ENCODE results near the gene CCDC60.

Gene CCDC60

DNA sequence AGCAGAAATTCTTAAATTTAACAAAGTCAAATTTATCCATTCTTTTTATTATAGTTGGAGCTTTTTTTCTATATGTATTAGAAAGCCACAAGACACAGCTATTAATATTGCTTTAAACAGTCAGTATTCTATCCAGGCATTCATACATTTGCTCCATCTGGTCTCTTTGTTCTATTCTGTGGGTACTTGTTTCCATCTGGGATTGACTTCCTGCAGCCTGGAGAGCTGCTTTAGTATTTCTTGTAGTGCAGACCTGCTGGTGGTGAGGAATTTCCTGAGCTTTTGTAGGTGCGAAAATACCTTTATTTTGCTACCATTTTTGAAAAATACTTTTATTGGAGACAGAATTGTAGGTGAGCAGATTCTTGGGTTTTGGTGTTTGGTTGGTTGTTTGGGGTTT lies 29.0 kb downstream of the CCDC60 start:
- Mint-ChIP-seq H3K9me3 (peaks cover 3% of the 10 kb centered on the region), H3K36me3 (no peaks in the 10 kb centered on the region), H3K4me1 (no peaks in the 10 kb centered on the region), H3K4me3 (no peak overlapping the region), H3K27me3 (peaks cover 11% of the 10 kb centered on the region), H3K27ac (no peak overlapping the region)
- DNase-seq (ENCODE audit: low spot score in 2 of 2) (no peak), ATAC-seq (ENCODE audit: low read depth) (no peak)

DNA sequence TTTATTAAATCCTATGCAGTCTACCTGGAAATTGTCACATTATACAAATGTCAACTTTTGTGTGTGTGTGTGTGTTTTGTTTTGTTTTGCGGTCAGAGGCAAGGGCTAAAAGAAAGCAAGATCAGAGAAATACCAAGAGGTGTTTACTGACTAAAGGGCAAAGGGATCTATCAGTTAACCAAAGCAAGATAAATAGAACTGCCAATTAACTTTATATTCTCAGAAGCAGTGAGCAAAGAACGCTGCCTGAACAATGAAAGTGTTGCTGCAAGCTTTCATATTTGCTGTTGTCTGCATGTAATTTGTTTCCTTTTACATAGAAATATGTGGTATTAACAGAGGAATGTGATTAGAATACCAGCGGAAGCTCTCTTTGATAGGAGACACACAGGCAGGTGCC lies 30.9 kb downstream of the CCDC60 start:
- Mint-ChIP-seq H3K4me3 (no peak overlapping the region), H3K27ac (no peak overlapping the region), H3K27me3 (peaks cover 11% of the 10 kb centered on the region), H3K4me1 (no peaks in the 10 kb centered on the region), H3K9me3 (peaks cover 2% of the 10 kb centered on the region), H3K36me3 (no peaks in the 10 kb centered on the region)
- ATAC-seq (ENCODE audit: low read depth) (no peak), DNase-seq (ENCODE audit: low spot score in 2 of 2) (no peak)

DNA sequence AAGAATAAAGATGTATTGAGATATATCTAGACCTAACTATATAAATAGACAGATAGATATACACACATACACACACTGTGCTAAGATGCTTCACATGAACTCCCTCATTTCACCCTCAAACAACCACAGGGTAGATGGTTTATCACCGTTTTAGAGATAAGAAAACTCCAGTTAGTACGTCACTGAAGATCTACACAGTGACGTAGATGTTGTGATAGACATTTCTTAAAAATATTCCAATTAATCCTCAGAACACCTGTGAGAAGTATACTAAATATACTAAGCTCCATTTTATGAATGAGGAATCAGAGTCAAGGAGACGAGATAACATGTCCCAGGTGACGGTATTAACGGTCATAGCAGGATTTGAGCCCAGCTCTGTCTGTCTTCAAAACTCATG lies 31.5 kb downstream of the CCDC60 start:
- no peak for ATAC-seq (ENCODE audit: low read depth)
- peaks cover 11% of the 10 kb centered on the region for H3K27me3 Mint-ChIP-seq
- H3K36me3 Mint-ChIP-seq = no peaks in the 10 kb centered on the region
- H3K9me3 Mint-ChIP-seq = peaks cover 2% of the 10 kb centered on the region
- no peak overlapping the region for H3K4me3 Mint-ChIP-seq
- DNase-seq (ENCODE audit: low spot score in 2 of 2) = no peak
- no peak overlapping the region for H3K27ac Mint-ChIP-seq
- no peaks in the 10 kb centered on the region for H3K4me1 Mint-ChIP-seq

DNA sequence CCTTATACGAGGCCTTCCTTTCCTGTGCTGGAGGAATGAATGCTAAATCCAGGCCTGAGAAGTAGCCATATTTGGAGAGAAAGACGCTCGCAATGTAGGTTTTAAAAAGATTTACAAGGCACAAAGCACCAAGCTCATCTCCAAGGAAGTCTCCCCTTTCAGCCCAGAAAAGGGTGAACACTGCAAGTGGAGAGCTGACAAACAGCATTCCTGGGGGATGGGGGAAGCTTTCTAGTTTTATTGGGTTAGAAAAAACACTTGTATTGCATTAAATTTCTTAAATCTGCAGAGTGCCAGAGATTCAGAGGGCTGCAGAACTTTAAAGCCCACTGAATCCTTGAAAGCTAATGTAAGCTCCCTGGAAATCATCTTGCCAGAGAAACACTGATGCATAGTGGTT lies 34.6 kb downstream of the CCDC60 start:
- Mint-ChIP-seq H3K36me3 (no peaks in the 10 kb centered on the region), H3K4me3 (no peak overlapping the region), H3K4me1 (no peaks in the 10 kb centered on the region), H3K27me3 (peaks cover 9% of the 10 kb centered on the region), H3K27ac (no peak overlapping the region), H3K9me3 (no peaks in the 10 kb centered on the region)
- ATAC-seq (ENCODE audit: low read depth) (no peak), DNase-seq (ENCODE audit: low spot score in 2 of 2) (no peak)

DNA sequence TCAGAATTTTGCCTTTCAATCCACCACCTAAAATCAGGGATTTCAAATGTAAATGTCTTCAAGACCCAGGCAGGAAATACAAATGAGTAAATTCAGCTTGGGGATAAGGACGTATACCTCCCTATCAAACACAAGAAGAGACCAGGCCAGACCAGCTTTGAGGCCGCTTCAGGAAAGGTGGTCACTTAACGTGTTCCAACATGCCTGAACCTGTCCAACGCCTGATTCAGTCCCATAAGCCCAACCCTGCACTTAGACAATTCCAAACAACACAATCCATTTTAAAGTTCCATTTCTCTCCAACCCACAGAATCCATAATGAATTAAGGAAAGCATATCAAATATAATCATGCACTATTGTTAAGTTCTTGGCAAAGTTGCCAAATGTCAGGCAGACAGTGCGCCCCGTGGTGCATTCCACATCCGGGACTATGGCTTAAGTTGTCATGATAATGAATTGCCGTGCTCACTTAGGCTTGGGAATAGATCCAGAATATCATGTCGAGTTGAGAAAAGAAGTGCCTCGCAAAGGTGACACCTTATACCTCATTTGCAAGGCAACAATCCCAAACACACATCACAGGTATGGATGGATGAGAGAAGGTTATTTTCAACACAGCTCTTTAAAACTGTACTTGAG lies 35.5 kb downstream of the CCDC60 start:
- Mint-ChIP-seq H3K36me3 (no peaks in the 10 kb centered on the region), H3K9me3 (no peaks in the 10 kb centered on the region), H3K4me1 (no peaks in the 10 kb centered on the region), H3K4me3 (no peak overlapping the region), H3K27ac (no peak overlapping the region), H3K27me3 (peaks cover 7% of the 10 kb centered on the region)
- DNase-seq (ENCODE audit: low spot score in 2 of 2) (no peak), ATAC-seq (ENCODE audit: low read depth) (no peak)

DNA sequence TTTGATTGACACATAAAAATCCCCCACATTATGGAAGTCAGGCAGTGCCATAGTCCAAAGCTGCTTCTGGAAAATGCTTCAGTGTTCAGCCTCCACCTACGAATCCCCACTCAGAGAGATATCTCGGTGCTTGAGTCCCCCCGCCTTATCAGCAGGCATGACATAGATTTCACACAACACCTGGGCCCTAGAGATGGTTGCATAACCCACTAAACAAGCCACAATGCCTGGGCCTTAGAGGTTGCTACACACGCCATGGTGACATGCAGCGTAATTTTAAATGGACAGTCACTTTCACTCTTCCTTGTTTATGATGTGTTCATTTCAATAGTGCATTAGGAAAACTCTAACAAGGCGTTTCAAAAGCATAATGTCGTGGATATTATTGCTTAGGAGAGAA lies 38.0 kb downstream of the CCDC60 start:
- Mint-ChIP-seq H3K4me1 (peaks cover 5% of the 10 kb centered on the region), H3K36me3 (no peaks in the 10 kb centered on the region), H3K4me3 (no peak overlapping the region), H3K9me3 (no peaks in the 10 kb centered on the region), H3K27ac (no peak overlapping the region), H3K27me3 (peaks cover 6% of the 10 kb centered on the region)
- ATAC-seq (ENCODE audit: low read depth) = no peak
- no peak for DNase-seq (ENCODE audit: low spot score in 2 of 2)

DNA sequence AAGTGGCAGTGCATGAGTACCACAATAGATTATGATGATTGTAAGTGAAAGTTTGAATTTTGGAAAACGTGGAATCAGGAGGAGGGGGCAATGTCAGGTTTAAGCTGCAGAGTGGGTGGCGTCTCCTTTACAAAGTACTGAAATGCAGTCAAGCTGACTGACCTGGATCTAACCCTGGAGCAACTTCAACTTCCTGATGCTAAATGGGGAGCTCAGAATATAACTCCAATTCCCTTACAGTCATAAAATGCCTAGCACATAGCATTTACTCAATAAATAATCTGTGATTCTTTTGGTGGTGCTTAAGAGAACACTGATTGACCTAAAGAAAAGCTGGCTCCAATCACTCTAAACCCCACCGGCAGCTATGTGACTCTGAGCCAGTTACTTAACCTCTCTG lies 38.5 kb downstream of the CCDC60 start:
- H3K4me1 Mint-ChIP-seq = peaks cover 5% of the 10 kb centered on the region
- ATAC-seq (ENCODE audit: low read depth) (no peak), DNase-seq (ENCODE audit: low spot score in 2 of 2) (no peak)
- H3K4me3 Mint-ChIP-seq = no peak overlapping the region
- no peak overlapping the region for H3K27ac Mint-ChIP-seq
- peaks cover 3% of the 10 kb centered on the region for H3K27me3 Mint-ChIP-seq
- H3K36me3 Mint-ChIP-seq = no peaks in the 10 kb centered on the region
- H3K9me3 Mint-ChIP-seq = no peaks in the 10 kb centered on the region

GRCh38 chr12:119373666-119374065 lies 39.1 kb downstream of the CCDC60 start:
- no peaks in the 10 kb centered on the region for H3K9me3 Mint-ChIP-seq

DNA sequence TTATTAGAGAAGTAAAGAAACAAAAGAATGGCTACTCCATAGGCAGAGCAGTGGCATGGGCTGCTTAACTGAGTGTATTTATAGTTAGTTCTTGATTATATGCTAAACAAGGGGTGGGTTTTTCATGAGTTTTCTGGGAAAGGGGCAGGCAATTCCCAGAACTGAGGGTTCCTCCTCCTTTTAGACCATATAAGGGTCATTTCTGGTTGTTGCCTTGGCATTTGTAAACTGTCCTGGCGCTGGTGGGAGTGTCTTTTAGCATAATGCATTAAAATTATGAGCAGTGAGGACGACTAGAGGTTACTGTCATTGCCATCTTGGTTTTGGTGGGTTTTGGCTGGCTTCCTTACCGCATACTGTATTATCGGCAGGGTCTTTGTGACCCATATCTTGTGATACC lies 40.1 kb downstream of the CCDC60 start:
- Mint-ChIP-seq H3K27ac (no peak overlapping the region), H3K27me3 (peaks cover 1% of the 10 kb centered on the region), H3K36me3 (no peaks in the 10 kb centered on the region), H3K4me1 (peaks cover 5% of the 10 kb centered on the region), H3K9me3 (no peaks in the 10 kb centered on the region), H3K4me3 (no peak overlapping the region)
- no peak for ATAC-seq (ENCODE audit: low read depth)
- DNase-seq (ENCODE audit: low spot score in 2 of 2) = no peak

More at GRCh38 chr12:119373666-119374065, 39.1 kb downstream of the CCDC60 start:
- no peak overlapping the region for H3K27ac Mint-ChIP-seq
- H3K4me1 Mint-ChIP-seq = peaks cover 5% of the 10 kb centered on the region
- DNase-seq (ENCODE audit: low spot score in 2 of 2) (no peak), ATAC-seq (ENCODE audit: low read depth) (no peak)
- H3K36me3 Mint-ChIP-seq = no peaks in the 10 kb centered on the region
- H3K4me3 Mint-ChIP-seq = no peak overlapping the region
- H3K27me3 Mint-ChIP-seq = peaks cover 1% of the 10 kb centered on the region

- no peak overlapping the region for H3K4me3 Mint-ChIP-seq
- H3K4me1 Mint-ChIP-seq = peaks cover 5% of the 10 kb centered on the region
- no peaks in the 10 kb centered on the region for H3K9me3 Mint-ChIP-seq
- no peaks in the 10 kb centered on the region for H3K36me3 Mint-ChIP-seq
- H3K27ac Mint-ChIP-seq = no peak overlapping the region
- DNase-seq (ENCODE audit: low spot score in 2 of 2) = no peak
- H3K27me3 Mint-ChIP-seq = peaks cover 1% of the 10 kb centered on the region
- ATAC-seq (ENCODE audit: low read depth) = no peak
These were observed 40.8 kb downstream of the CCDC60 start for GRCh38 chr12:119375075-119375882.

DNA sequence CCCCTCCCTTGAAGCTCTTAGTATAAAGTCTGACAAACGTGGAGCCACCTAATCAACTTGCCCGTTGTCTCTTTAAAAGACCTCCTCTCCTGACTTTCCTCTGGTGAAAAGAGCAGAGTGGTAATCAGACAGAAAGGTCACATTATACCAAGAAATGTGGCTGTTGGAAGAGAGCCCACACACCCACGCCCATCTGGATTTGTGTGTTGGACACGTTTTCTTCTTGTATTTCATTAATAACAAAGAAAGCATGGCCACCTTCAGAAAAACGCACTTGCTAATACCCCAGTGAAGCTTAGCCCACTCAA lies 41.3 kb downstream of the CCDC60 start:
- peaks cover 5% of the 10 kb centered on the region for H3K4me1 Mint-ChIP-seq
- ATAC-seq (ENCODE audit: low read depth) (no peak), DNase-seq (ENCODE audit: low spot score in 2 of 2) (no peak)
- no peaks in the 10 kb centered on the region for H3K36me3 Mint-ChIP-seq
- no peaks in the 10 kb centered on the region for H3K9me3 Mint-ChIP-seq
- H3K27ac Mint-ChIP-seq = no peak overlapping the region
- H3K27me3 Mint-ChIP-seq = peaks cover 1% of the 10 kb centered on the region
- H3K4me3 Mint-ChIP-seq = no peak overlapping the region

GRCh38 chr12:119378903-119379302 lies 44.4 kb downstream of the CCDC60 start:
- no peak for ATAC-seq (ENCODE audit: low read depth)
- Mint-ChIP-seq H3K27ac (no peak overlapping the region), H3K4me3 (no peak overlapping the region), H3K4me1 (peaks cover 5% of the 10 kb centered on the region), H3K36me3 (no peaks in the 10 kb centered on the region), H3K9me3 (no peaks in the 10 kb centered on the region), H3K27me3 (peaks cover 3% of the 10 kb centered on the region)
- no peak for DNase-seq (ENCODE audit: low spot score in 2 of 2)

DNA sequence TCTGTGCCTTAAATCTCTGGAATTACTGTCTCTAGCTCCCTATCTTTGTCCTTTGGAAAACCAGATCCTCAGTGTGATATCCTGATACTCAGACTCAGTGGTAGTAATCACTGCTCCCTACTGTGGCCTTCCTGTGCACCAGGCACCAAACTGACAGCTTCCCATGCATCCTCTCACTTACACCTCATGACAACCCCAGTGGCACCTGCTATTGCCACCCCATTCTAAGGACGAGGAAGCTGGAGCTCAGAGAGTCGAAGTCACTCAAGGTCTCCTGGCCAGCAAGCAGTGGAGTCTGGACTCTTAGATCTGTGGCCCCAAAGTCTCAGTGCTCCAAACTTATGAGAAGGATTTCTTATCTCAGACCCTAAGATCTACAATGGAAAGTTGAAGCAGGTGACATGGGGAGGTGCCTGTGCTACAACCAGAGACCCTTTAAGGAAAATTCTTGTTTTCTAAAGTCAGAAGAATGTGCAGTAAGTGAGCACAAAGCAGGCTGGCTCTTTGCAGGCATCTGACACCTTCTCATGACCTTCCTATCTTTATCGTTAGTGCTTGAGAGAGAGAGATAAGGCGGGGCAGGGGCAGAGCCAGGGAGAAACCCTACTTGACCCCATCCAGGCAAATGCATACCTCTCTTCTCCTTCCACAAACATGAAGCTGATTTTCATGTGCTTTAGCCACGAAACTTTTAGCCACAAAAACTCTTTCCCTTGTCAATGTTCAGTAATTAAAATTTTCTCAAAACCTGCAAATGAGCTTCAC lies 47.1 kb downstream of the CCDC60 start:
- Mint-ChIP-seq H3K4me1 (no peaks in the 10 kb centered on the region), H3K36me3 (no peaks in the 10 kb centered on the region), H3K27me3 (peaks cover 2% of the 10 kb centered on the region), H3K9me3 (peaks cover 2% of the 10 kb centered on the region), H3K27ac (no peak overlapping the region), H3K4me3 (no peak overlapping the region)
- no peak for DNase-seq (ENCODE audit: low spot score in 2 of 2)
- no peak for ATAC-seq (ENCODE audit: low read depth)

GRCh38 chr12:119383206-119383605 lies 48.7 kb downstream of the CCDC60 start:
- ATAC-seq (ENCODE audit: low read depth) = no peak
- H3K27ac Mint-ChIP-seq = no peak overlapping the region

More at GRCh38 chr12:119383206-119383605, 48.7 kb downstream of the CCDC60 start:
- no peak for DNase-seq (ENCODE audit: low spot score in 2 of 2)
- Mint-ChIP-seq H3K4me1 (no peaks in the 10 kb centered on the region), H3K27me3 (peaks cover 5% of the 10 kb centered on the region), H3K36me3 (no peaks in the 10 kb centered on the region), H3K4me3 (no peak overlapping the region), H3K9me3 (peaks cover 2% of the 10 kb centered on the region)

Measured in memory B cell (primary cell).